Upper lobe of left lung (tissue), 6 donors: ENCODE measurements around the gene FGF12. TPM values are rescaled to one million over a fixed set of nuclear protein-coding genes. Genes with fewer than 3 reads are reported as not detected.

Experiments used
- ATAC-seq, 2 donors: fragments of 200-7000 bp; cut with Tn5 transposase; one replicate each; pipeline ENCODE4 v1.9.1; 2022; ENCODE audit warnings: mild to moderate bottlenecking in 2 of 2, moderate library complexity in 2 of 2; ENCODE audit not compliant: low FRiP score in 2 of 2
- DNase-seq, 2 donors: peaks; one replicate each; pipeline ENCODE4 v3.0.0-alpha.2; 2019 to 2020
- H3K27ac ChIP-seq, 4 donors: fragments of 200-600 bp; sonication (generic); one replicate each; pipeline ENCODE4 v1.5.1; 2016 to 2019
- H3K27me3 ChIP-seq, 4 donors: fragments of 200-600 bp; sonication (generic); one replicate each; pipeline ENCODE4 v1.5.1; 2017 to 2019
- H3K36me3 ChIP-seq, 4 donors: fragments of 200-600 bp; sonication (generic); one replicate each; pipeline ENCODE4 v1.5.1; 2016 to 2019
- H3K4me1 ChIP-seq, 4 donors: fragments of 200-600 bp; sonication (generic); one replicate each; pipeline ENCODE4 v1.5.1; 2018 to 2019
- H3K4me3 ChIP-seq, 4 donors: fragments of 200-600 bp; sonication (generic); one replicate each; pipeline ENCODE4 v1.5.1; 2017 to 2019; ENCODE audit warnings: mild to moderate bottlenecking in 2 of 4, moderate library complexity in 1 of 4
- H3K9me3 ChIP-seq, 4 donors: fragments of 200-600 bp; sonication (generic); one replicate each; pipeline ENCODE4 v1.5.1; 2018 to 2019
- EP300 ChIP-seq, 4 donors: sonication (generic); formaldehyde crosslinking; IDR thresholded peaks; one replicate each; pipeline ENCODE4 v1.5.1; 2017; ENCODE audit warnings: antibody characterized with exemption in 4 of 4, control low read depth in 2 of 4
- POLR2A ChIP-seq, 4 donors: fragments of 450-650 bp; IDR thresholded peaks; one replicate each; pipeline ENCODE4 v1.5.1; 2016 to 2017; ENCODE audit warnings: antibody characterized with exemption in 4 of 4, mild to moderate bottlenecking in 2 of 4
- POLR2AphosphoS5 ChIP-seq, 2 donors: sonication (generic); formaldehyde crosslinking; IDR thresholded peaks; one replicate each; pipeline ENCODE4 v1.5.1; 2017; ENCODE audit warnings: antibody characterized with exemption in 2 of 2
- WGBS, 2 donors: methylation state at CpG; one replicate each; pipeline ENCODE4 v1.1.5; 2017 to 2018; 5-methylcytosine and 5-hydroxymethylcytosine counted together
- total RNA-seq, 6 donors: library from RNA; depleted of rRNA in 4 of 6; stranded (reverse); fragments of >200 nt in 4 of 6; gene quantifications; one replicate each; pipeline versions ENCODE4 v1.1.0 to v1.2.1, GENCODE V29; 2016 to 2021
- TF ChIP-seq, protein P1 (sequence below), 6 experiments: fragments of 450-650 bp in 4 of 6; fragments of 200-600 bp in 2 of 6; sonication (generic) in 2 of 6; IDR thresholded peaks; one replicate each; pipeline ENCODE4 v1.5.1; 2016 to 2019; ENCODE audit warnings: antibody characterized with exemption in 6 of 6
- donor health status: DM: no; HTN: no; CAD: no; lungs with moderate emphysema.
- donor health status: DM: no; HTN: yes; CAD: no; lungs with severe emphysema.

FGF12 gene
- total RNA-seq, 6 donors from 2014 or later = 0.83 to 5.3 (median 2.2) TPM

DNA sequence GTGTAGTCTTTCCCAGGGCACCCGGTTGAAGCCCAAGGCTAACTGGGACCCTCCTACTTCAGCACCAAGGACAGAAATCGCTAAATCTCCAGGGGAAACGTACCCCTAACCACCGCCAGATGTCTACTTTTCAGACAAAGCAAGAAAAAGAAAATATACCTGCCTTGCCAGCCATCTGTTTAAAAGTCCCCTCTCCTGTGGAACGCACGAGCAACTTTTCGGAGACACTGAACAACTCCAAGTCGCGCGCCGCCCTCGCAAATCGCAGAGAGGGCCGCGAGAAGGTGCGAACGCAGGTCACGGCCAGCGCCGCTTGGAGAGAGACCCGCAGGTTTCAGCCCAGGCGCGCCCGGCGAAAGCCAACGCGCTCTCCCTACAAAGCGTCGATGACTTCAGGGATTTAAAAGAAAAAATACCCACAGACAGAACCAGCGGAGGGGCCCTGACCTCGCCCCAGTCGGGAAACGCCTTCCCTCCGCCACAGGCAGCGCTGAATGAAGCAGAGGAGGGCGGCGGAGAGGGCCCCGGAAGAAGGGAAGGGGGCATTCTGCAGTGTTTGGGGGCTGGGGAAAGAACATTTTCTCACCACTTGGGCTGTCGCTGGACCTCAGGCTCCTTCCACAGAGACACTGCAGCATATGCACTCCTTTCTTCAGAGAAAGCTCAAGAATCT is 213.1 kb downstream of the FGF12 start:
- Histone ChIP-seq H3K9me3 (no peaks in the 10 kb centered on the region), H3K4me3 (peak overlapping the region in 3 of 4 donors; percentile 33 to 48 (median 42)), H3K36me3 (no peaks in the 10 kb centered on the region), H3K27ac (no peak overlapping the region), H3K4me1 (peaks cover 12 to 23% (median 14%) of the 10 kb centered on the region in 4 donors), H3K27me3 (peaks cover 0 to 14% (median 7%) of the 10 kb centered on the region in 4 donors)
- DNase-seq = peak in 1 of 2 donors; percentile 80
- TF ChIP-seq EP300 (IDR thresholded peaks at IDR 0.05) = no peak
- no peak for TF ChIP-seq POLR2AphosphoS5 (IDR thresholded peaks at IDR 0.05)
- ATAC-seq = peak in 1 of 2 donors; percentile 19
- WGBS, 2 donors = 5 to 7% methylated on average over 39 of the region's 39 CpGs

DNA sequence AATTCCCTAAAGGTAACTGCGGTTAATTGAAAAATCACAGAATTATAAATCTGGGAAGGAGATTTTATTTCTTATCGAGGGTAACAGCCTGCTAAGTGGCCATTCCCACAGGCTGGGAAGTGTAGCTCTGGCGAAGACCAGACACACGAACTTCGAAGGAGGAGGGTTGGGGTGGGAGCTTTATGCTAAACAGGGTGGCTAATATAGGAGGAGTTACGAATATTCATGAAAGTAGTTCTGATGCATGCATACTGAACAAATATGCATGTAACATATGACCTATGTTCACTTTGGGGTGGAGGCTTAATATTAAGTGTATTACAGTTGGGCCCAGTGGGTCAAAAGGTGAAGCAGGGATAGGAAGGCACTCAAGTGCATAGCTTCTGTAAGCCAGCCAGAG is 221.6 kb downstream of the FGF12 start:
- no peak overlapping the region for H3K27ac ChIP-seq
- DNase-seq (no peak), ATAC-seq (no peak)
- H3K9me3 ChIP-seq = no peaks in the 10 kb centered on the region
- TF ChIP-seq POLR2AphosphoS5 (IDR thresholded peaks at IDR 0.05) = no peak
- TF ChIP-seq, protein P1, sequence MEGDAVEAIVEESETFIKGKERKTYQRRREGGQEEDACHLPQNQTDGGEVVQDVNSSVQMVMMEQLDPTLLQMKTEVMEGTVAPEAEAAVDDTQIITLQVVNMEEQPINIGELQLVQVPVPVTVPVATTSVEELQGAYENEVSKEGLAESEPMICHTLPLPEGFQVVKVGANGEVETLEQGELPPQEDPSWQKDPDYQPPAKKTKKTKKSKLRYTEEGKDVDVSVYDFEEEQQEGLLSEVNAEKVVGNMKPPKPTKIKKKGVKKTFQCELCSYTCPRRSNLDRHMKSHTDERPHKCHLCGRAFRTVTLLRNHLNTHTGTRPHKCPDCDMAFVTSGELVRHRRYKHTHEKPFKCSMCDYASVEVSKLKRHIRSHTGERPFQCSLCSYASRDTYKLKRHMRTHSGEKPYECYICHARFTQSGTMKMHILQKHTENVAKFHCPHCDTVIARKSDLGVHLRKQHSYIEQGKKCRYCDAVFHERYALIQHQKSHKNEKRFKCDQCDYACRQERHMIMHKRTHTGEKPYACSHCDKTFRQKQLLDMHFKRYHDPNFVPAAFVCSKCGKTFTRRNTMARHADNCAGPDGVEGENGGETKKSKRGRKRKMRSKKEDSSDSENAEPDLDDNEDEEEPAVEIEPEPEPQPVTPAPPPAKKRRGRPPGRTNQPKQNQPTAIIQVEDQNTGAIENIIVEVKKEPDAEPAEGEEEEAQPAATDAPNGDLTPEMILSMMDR (IDR thresholded peaks at IDR 0.05) = no peak
- no peak for TF ChIP-seq EP300 (IDR thresholded peaks at IDR 0.05)
- TF ChIP-seq POLR2A (IDR thresholded peaks at IDR 0.05) = no peak
- no peaks in the 10 kb centered on the region for H3K4me1 ChIP-seq
- 66 to 67% methylated on average over 6 of the region's 6 CpGs for WGBS, 2 donors
- H3K4me3 ChIP-seq = no peak overlapping the region
- H3K27me3 ChIP-seq = no peaks in the 10 kb centered on the region
- H3K36me3 ChIP-seq = no peaks in the 10 kb centered on the region

DNA sequence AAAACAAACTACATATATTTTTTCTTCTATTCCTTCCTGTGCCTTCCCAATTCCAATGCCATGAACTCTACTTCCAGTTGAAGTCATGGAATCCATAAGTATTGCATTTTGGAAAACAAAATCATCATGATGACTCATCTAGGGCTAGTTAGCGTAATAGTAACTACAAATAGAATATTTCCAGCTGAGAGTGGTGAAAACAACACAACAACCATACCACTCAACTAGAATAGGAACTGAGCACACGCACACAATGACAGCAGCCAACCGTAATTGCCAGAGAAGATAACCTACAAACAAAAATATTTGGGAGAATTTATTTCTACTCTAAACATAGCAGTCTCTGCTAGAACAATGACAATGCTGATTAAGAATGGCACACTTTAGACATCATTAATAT is 225.9 kb downstream of the FGF12 start:
- Histone ChIP-seq H3K4me1 (no peaks in the 10 kb centered on the region), H3K36me3 (no peaks in the 10 kb centered on the region), H3K27ac (no peak overlapping the region), H3K9me3 (no peaks in the 10 kb centered on the region), H3K27me3 (no peaks in the 10 kb centered on the region), H3K4me3 (no peak overlapping the region)
- TF ChIP-seq POLR2AphosphoS5 (IDR thresholded peaks at IDR 0.05) = no peak
- no peak for TF ChIP-seq POLR2A (IDR thresholded peaks at IDR 0.05)
- TF ChIP-seq, protein P1 (IDR thresholded peaks at IDR 0.05) = no peak
- WGBS, 2 donors = 70 to 79% methylated on average over 3 of the region's 3 CpGs
- no peak for DNase-seq
- no peak for ATAC-seq

- WGBS, 2 donors = 74 to 78% methylated on average over 7 of the region's 7 CpGs
- Histone ChIP-seq H3K4me1 (peaks cover 0 to 4% (median 0%) of the 10 kb centered on the region in 4 donors), H3K36me3 (no peaks in the 10 kb centered on the region), H3K27me3 (no peaks in the 10 kb centered on the region), H3K4me3 (no peak overlapping the region), H3K9me3 (no peaks in the 10 kb centered on the region), H3K27ac (no peak overlapping the region)
- TF ChIP-seq, protein P1 (IDR thresholded peaks at IDR 0.05) = no peak
- TF ChIP-seq EP300 (IDR thresholded peaks at IDR 0.05) = no peak
- TF ChIP-seq POLR2AphosphoS5 (IDR thresholded peaks at IDR 0.05) = no peak
- TF ChIP-seq POLR2A (IDR thresholded peaks at IDR 0.05) = no peak
- DNase-seq (no peak), ATAC-seq (no peak)
Measured at GRCh38 chr3:192496905-192497587, 230.3 kb downstream of the FGF12 start.

- ATAC-seq (no peak), DNase-seq (no peak)
- Histone ChIP-seq H3K36me3 (no peaks in the 10 kb centered on the region), H3K27ac (no peak overlapping the region), H3K4me3 (no peak overlapping the region), H3K4me1 (peaks cover 0 to 4% (median 0%) of the 10 kb centered on the region in 4 donors), H3K9me3 (no peaks in the 10 kb centered on the region), H3K27me3 (no peaks in the 10 kb centered on the region)
- 42 to 58% methylated on average over 1 of the region's 1 CpG for WGBS, 2 donors
- TF ChIP-seq, protein P1 (IDR thresholded peaks at IDR 0.05) = no peak
- TF ChIP-seq EP300 (IDR thresholded peaks at IDR 0.05) = no peak
Measured at GRCh38 chr3:192494174-192494573, 233.2 kb downstream of the FGF12 start.
